ENCODE results near the gene PELI3.

GRCh38 chr11:66510990-66511339 is 44.3 kb downstream of the PELI3 start:
- TF ChIP-seq CTCF (conservative IDR thresholded peaks at IDR 0.05; ENCODE audit: low read depth, low read length) (no peak), EZH2phosphoT487 (IDR thresholded peaks at IDR 0.05; ENCODE audit: borderline replicate concordance, low read length) (no peak)
